Common myeloid progenitor, CD34-positive (primary cell): ENCODE data around the gene ZSCAN2.

ENCODE experiments used
- CTCF ChIA-PET: fragments of 350-600 bp; sonication (Branson Sonifier 250); formaldehyde crosslinking; loops from one replicate; lab custom pipeline; 2021; ENCODE audit warnings: antibody characterized with exemption; lab: Charles Lee
- POLR2A ChIA-PET: fragments of 350-600 bp; sonication (Branson Sonifier 250); formaldehyde crosslinking; loops from one replicate; lab custom pipeline; 2021; ENCODE audit warnings: antibody characterized with exemption; lab: Charles Lee
- DNase-seq, 3 donors: peaks; one replicate each; pipeline versions ENCODE4 v3.0.0 to v3.0.0-alpha.2; 2013
- H3K27ac ChIP-seq, 2 experiments: 1 replicate in 1 of 2; 2 replicates in 1 of 2; pipeline ENCODE4 v1.7.0; 2013; ENCODE audit warnings: inconsistent platforms in 2 of 2, low read length in 2 of 2, mild to moderate bottlenecking in 2 of 2, low read depth in 1 of 2, moderate library complexity in 1 of 2; ENCODE audit not compliant: severe bottlenecking in 2 of 2, insufficient read depth in 1 of 2, poor library complexity in 1 of 2
- H3K27me3 ChIP-seq, 5 experiments: replicated peaks in 2 of 5; 1 replicate in 3 of 5; 2 replicates in 2 of 5; pipeline versions ENCODE4 v1.6.1 to v1.7.0; 2013; ENCODE audit warnings: low read length in 4 of 5, mild to moderate bottlenecking in 2 of 5, moderate library complexity in 2 of 5, inconsistent platforms in 1 of 5; ENCODE audit not compliant: insufficient read depth in 5 of 5, control insufficient read depth in 4 of 5
- H3K36me3 ChIP-seq, 4 experiments: 1 replicate in 2 of 4; 2 replicates in 2 of 4; pipeline versions ENCODE4 v1.6.1 to v1.7.0; 2013; ENCODE audit warnings: low read length in 3 of 4, control low read depth in 1 of 4, mild to moderate bottlenecking in 1 of 4; ENCODE audit not compliant: control insufficient read depth in 4 of 4, insufficient read depth in 4 of 4
- H3K4me1 ChIP-seq, 4 experiments: 1 replicate in 3 of 4; 2 replicates in 1 of 4; pipeline versions ENCODE4 v1.6.1 to v1.7.1; 2013; ENCODE audit warnings: low read length in 3 of 4, mild to moderate bottlenecking in 3 of 4, control low read depth in 1 of 4, inconsistent platforms in 1 of 4, moderate library complexity in 1 of 4; ENCODE audit not compliant: control insufficient read depth in 4 of 4, insufficient read depth in 4 of 4; ENCODE audit errors: control extremely low read depth in 1 of 4
- H3K4me3 ChIP-seq, 7 experiments: 1 replicate in 4 of 7; 2 replicates in 3 of 7; pipeline versions ENCODE4 v1.5.1 to v1.7.0; 2013; ENCODE audit warnings: mild to moderate bottlenecking in 7 of 7, low read length in 6 of 7, moderate library complexity in 6 of 7, inconsistent platforms in 2 of 7, low read depth in 2 of 7, control low read depth in 1 of 7; ENCODE audit not compliant: insufficient read depth in 4 of 7, control insufficient read depth in 1 of 7; ENCODE audit errors: extremely low read depth in 1 of 7
- H3K9me3 ChIP-seq, 5 experiments: 1 replicate in 4 of 5; 2 replicates in 1 of 5; pipeline versions ENCODE4 v1.6.1 to v1.7.1; 2013; ENCODE audit warnings: low read length in 4 of 5, mild to moderate bottlenecking in 2 of 5, inconsistent platforms in 1 of 5, low read depth in 1 of 5, moderate library complexity in 1 of 5; ENCODE audit not compliant: control insufficient read depth in 4 of 5, insufficient read depth in 2 of 5; ENCODE audit errors: control extremely low read depth in 1 of 5
- WGBS: methylation state at CpG from one replicate; pipeline ENCODE4 v1.1.5; 2013; ENCODE audit not compliant: insufficient coverage; 5-methylcytosine and 5-hydroxymethylcytosine counted together

The ZSCAN2 gene

DNA sequence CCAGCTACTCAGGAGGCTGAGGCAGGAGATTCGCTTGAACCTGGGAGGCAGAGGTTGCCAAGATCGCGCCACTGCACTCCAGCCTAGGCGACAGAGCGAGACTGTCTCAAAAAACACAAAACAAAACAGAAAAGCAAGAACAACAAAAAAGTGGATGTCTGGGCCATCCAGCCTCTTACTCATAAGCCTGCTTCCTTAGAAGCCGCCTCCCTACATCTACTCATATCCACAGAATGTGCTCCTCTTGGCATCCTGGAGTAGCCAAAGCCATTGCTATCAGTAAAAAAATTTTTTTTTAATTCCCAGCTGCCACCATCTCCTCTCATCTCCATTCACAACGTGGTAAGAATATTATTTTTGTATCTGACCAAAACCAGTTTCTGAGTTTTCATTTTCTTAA, 10.8 kb downstream of the ZSCAN2 start:
- no peaks in the 10 kb centered on the region for H3K9me3 ChIP-seq
- CTCF ChIA-PET, result no interaction called here
- no peak for DNase-seq
- POLR2A ChIA-PET, result no interaction called here
- WGBS, result 82% methylated on average over 3 of the region's 7 CpGs
- peaks cover 5 to 12% (median 8%) of the 10 kb centered on the region in 4 experiments for H3K4me1 ChIP-seq
- H3K36me3 ChIP-seq, result peaks cover 2 to 25% (median 21%) of the 10 kb centered on the region in 4 experiments
- H3K27ac ChIP-seq, result no peak overlapping the region
- H3K27me3 ChIP-seq, result no peaks in the 10 kb centered on the region
- H3K4me3 ChIP-seq, result no peak overlapping the region

DNA sequence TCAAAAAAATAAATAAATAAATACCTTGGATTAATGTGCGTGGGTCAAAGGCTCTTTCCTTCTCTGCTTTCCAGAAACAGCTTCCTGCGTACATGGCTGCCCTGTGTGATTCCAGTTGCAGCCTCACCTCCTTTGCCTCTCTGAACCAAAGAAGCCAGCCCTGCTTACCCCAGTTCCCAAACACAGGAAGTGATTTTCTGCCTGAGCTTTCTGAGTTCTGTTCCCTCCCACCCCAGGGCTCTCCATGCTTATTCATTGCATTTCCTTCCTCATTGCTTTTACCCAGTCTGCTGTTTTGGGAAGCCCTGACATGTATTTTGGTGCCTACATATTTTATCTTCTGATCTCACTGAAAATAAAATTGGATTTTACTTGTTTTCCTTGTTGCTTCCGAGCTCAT, 15.4 kb downstream of the ZSCAN2 start:
- H3K27ac ChIP-seq, result peak overlapping the region in 1 of 2 experiments; percentile 2
- 45% methylated on average over 2 of the region's 3 CpGs for WGBS
- peaks cover 5 to 18% (median 12%) of the 10 kb centered on the region in 4 experiments for H3K4me1 ChIP-seq
- H3K9me3 ChIP-seq, result peaks cover 1 to 15% (median 14%) of the 10 kb centered on the region in 5 experiments
- H3K36me3 ChIP-seq, result peaks cover 11 to 25% (median 18%) of the 10 kb centered on the region in 4 experiments
- DNase-seq, result peak; percentile 35 to 53 (median 46)
- POLR2A ChIA-PET, result no interaction called here
- peak overlapping the region in 1 of 7 experiments; percentile 28 for H3K4me3 ChIP-seq
- CTCF ChIA-PET, result interaction anchor here (1.0 to 1.4 kb wide), 2 partner anchors 8 to 11 kb away, joined by 4 to 6 read pairs; no protein-coding TSS in a partner anchor
- no peaks in the 10 kb centered on the region for H3K27me3 ChIP-seq

DNA sequence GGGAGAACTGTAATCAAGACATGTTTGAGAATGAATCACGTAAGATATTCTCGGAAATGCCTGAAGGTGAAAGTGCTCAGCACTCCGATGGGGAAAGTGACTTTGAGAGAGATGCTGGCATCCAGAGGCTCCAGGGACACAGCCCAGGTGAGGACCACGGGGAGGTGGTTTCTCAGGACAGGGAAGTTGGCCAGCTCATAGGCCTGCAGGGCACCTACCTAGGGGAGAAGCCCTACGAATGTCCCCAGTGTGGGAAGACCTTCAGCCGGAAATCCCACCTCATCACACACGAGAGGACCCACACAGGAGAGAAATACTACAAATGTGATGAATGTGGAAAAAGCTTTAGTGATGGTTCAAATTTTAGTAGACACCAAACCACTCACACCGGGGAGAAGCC, 19.8 kb downstream of the ZSCAN2 start:
- 100% methylated on average over 5 of the region's 8 CpGs for WGBS
- Histone ChIP-seq H3K27ac (no peak overlapping the region), H3K4me1 (peaks cover 5 to 16% (median 12%) of the 10 kb centered on the region in 4 experiments), H3K36me3 (peaks cover 15 to 39% (median 38%) of the 10 kb centered on the region in 4 experiments), H3K9me3 (peaks cover 1 to 32% (median 28%) of the 10 kb centered on the region in 5 experiments), H3K27me3 (no peaks in the 10 kb centered on the region), H3K4me3 (no peak overlapping the region)
- ChIA-PET CTCF (interaction anchor here (1.2 to 1.5 kb wide), 2 partner anchors 10 to 22 kb away, joined by 3 to 9 read pairs; no protein-coding TSS in a partner anchor), POLR2A (no interaction called here)
- DNase-seq, result no peak

DNA sequence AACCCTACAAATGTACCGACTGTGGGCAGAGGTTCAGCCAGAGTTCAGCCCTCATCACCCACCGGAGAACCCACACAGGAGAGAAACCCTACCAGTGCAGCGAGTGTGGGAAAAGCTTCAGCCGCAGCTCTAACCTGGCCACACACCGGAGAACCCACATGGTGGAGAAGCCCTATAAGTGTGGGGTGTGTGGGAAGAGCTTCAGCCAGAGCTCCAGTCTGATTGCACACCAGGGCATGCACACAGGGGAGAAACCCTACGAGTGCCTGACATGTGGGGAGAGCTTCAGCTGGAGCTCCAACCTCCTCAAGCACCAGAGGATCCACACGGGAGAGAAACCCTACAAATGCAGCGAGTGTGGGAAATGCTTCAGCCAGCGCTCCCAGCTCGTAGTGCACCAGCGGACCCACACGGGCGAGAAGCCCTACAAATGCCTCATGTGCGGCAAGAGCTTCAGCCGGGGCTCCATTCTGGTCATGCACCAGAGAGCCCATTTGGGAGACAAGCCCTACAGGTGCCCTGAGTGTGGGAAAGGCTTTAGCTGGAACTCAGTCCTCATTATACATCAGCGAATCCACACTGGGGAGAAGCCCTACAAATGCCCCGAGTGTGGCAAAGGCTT, 20.7 kb downstream of the ZSCAN2 start:
- peak overlapping the region in 1 of 7 experiments; percentile 19 for H3K4me3 ChIP-seq
- H3K27me3 ChIP-seq, result no peaks in the 10 kb centered on the region
- peaks cover under 1 to 8% (median 5%) of the 10 kb centered on the region in 4 experiments for H3K4me1 ChIP-seq
- peaks cover 1 to 32% (median 28%) of the 10 kb centered on the region in 5 experiments for H3K9me3 ChIP-seq
- H3K27ac ChIP-seq, result no peak overlapping the region
- H3K36me3 ChIP-seq, result peaks cover 15 to 39% (median 38%) of the 10 kb centered on the region in 4 experiments
- POLR2A ChIA-PET, result no interaction called here
- no peak for DNase-seq
- CTCF ChIA-PET, result interaction anchor here (0.6 to 1.9 kb wide), 4 partner anchors 10 to 23 kb away, joined by 3 to 9 read pairs (median 4); no protein-coding TSS in a partner anchor
- 96% methylated on average over 12 of the region's 17 CpGs for WGBS

DNA sequence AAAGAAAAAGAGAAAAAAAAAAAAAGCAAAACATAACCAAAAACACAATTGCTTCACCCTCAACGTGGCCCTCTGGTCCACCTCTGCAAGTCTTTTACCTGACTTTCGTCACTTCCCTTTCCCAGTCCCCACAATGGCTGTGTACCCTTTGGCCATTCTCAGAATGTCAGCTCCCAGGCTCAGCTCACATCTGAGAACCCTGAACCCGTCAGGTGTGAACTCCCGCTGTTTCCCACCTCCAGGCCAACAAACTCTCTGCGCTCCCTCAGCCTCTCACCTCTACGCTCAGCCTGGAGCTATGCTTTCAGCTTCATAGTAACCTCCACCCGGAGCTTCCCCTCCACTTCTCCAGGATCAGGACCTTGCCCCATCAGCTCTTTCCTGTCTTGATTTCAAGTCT, 23.6 kb downstream of the ZSCAN2 start:
- peaks cover 1 to 31% (median 28%) of the 10 kb centered on the region in 5 experiments for H3K9me3 ChIP-seq
- CTCF ChIA-PET, result interaction anchor here (0.7 to 2.3 kb wide), 5 partner anchors 8 to 545 kb away, joined by 3 to 10 read pairs (median 4); partner anchors contain the start of gene ZSCAN2
- no peak for DNase-seq
- no peak overlapping the region for H3K4me3 ChIP-seq
- WGBS, result 96% methylated on average over 6 of the region's 7 CpGs
- POLR2A ChIA-PET, result no interaction called here
- peaks cover 15 to 39% (median 35%) of the 10 kb centered on the region in 4 experiments for H3K36me3 ChIP-seq
- H3K27ac ChIP-seq, result no peak overlapping the region
- H3K4me1 ChIP-seq, result no peaks in the 10 kb centered on the region
- no peaks in the 10 kb centered on the region for H3K27me3 ChIP-seq

DNA sequence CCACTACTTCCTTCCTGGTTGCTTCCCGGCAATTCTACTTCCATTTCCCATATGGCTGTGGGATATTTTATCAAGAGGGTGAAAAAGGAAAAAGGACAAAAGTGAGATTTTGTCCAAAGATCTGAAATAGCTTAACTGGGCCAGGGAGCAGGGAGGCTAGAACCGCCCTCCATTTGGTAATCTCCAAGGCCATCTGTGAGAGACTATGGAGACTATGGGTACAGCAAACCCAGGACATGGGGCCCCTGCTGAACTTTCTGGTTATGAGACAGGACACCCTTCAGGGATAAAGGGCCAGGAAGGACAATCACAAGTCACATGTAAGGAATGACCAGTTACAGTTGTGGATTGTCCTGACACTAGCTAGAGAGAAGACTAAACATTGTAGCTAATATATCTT, 24.3 kb downstream of the ZSCAN2 start:
- ChIA-PET CTCF (interaction anchor here (1.1 to 2.3 kb wide), 9 partner anchors 9 to 303 kb away, joined by 3 to 10 read pairs (median 4); partner anchors contain the start of gene ZSCAN2), POLR2A (no interaction called here)
- DNase-seq, result no peak
- H3K27ac ChIP-seq, result no peak overlapping the region
- H3K4me1 ChIP-seq, result peaks cover 0 to under 1% (median under 1%) of the 10 kb centered on the region in 4 experiments
- WGBS, result 100% methylated on average over 1 of the region's 2 CpGs
- no peaks in the 10 kb centered on the region for H3K27me3 ChIP-seq
- peaks cover 15 to 34% (median 31%) of the 10 kb centered on the region in 4 experiments for H3K36me3 ChIP-seq
- H3K4me3 ChIP-seq, result no peak overlapping the region
- peaks cover 0 to 27% (median 24%) of the 10 kb centered on the region in 5 experiments for H3K9me3 ChIP-seq

DNA sequence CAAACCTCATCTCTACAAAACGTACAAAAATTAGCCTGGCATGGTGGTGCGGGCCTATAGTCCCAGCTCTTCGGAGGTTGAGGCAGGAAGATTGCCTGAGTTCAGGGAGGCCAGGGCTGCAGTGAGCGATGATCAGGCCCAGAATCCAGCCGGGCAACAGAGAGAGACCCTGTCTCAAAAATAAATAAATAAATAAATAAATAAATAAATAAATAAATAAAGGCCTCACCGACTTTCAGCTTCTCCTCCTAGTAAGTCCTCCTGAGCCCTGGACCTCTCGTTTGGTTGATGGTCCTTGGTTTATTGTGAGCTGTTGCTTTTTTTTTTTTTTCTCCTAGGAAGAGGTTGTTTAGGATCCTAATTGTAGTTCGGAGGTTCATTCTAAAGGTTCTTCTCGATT, 28.2 kb downstream of the ZSCAN2 start:
- H3K27ac ChIP-seq, result no peak overlapping the region
- H3K4me1 ChIP-seq, result peaks cover 7 to 31% (median 27%) of the 10 kb centered on the region in 4 experiments
- no peaks in the 10 kb centered on the region for H3K9me3 ChIP-seq
- H3K36me3 ChIP-seq, result peaks cover 0 to 4% (median 2%) of the 10 kb centered on the region in 4 experiments
- WGBS, result 93% methylated on average over 3 of the region's 9 CpGs
- no peak overlapping the region for H3K4me3 ChIP-seq
- CTCF ChIA-PET, result interaction anchor here (0.7 to 1.7 kb wide), 3 partner anchors 9 to 59 kb away, joined by 3 to 7 read pairs (median 4); no protein-coding TSS in a partner anchor
- POLR2A ChIA-PET, result interaction anchor here (0.6 kb wide), 1 partner anchor 74 kb away, joined by 5 read pairs; no protein-coding TSS in a partner anchor
- no peaks in the 10 kb centered on the region for H3K27me3 ChIP-seq
- no peak for DNase-seq
